Pulmonary artery endothelial cell (primary cell): ENCODE measurements around the gene LGMN. TPM values are rescaled to one million over a fixed set of nuclear protein-coding genes. Genes with fewer than 3 reads are reported as not detected.
"Not testable (repeated sequence)": the region's sequence is repeated elsewhere in the genome, so short reads cannot be mapped to it uniquely, and the experiment has no call there.

ENCODE experiments used
- DNase-seq: peaks from one replicate; pipeline ENCODE4 v3.0.0-alpha.2; 2011; ENCODE audit warnings: low read depth, low spot score
- total RNA-seq: library from RNA; depleted of rRNA; stranded (reverse); fragments of >200 nt; gene quantifications from 2 replicates; pipeline ENCODE4 v1.2.3, GENCODE V29; 2014

The LGMN gene
- total RNA-seq, 1 donor from 2014 or later: 74.0 TPM

GRCh38 chr14:92698393-92698792 lies 50.0 kb downstream of the LGMN start:
- DNase-seq: no peak

- no peak for DNase-seq
Observed at GRCh38 chr14:92696366-92696765, 52.1 kb downstream of the LGMN start.

GRCh38 chr14:92695562-92695961 lies 52.9 kb downstream of the LGMN start:
- DNase-seq: no peak

- DNase-seq: no peak
Observed at GRCh38 chr14:92694807-92695206, 53.6 kb downstream of the LGMN start.

- DNase-seq: no peak
Observed at GRCh38 chr14:92693998-92694795, 54.2 kb downstream of the LGMN start.

- DNase-seq: no peak
Observed at GRCh38 chr14:92692822-92693226, 55.6 kb downstream of the LGMN start.

- DNase-seq: no peak
Observed at GRCh38 chr14:92690171-92691011, 58.0 kb downstream of the LGMN start.

- DNase-seq: no peak
Observed at GRCh38 chr14:92688434-92689375, 59.7 kb downstream of the LGMN start.

- DNase-seq: no peak
Observed at GRCh38 chr14:92687681-92688433, 60.6 kb downstream of the LGMN start.

GRCh38 chr14:92686900-92687427 lies 61.5 kb downstream of the LGMN start:
- DNase-seq: no peak

GRCh38 chr14:92686411-92686899 lies 62.0 kb downstream of the LGMN start:
- DNase-seq: no peak

GRCh38 chr14:92685784-92686355 lies 62.6 kb downstream of the LGMN start:
- no peak for DNase-seq

GRCh38 chr14:92684801-92685560 lies 63.4 kb downstream of the LGMN start:
- no peak for DNase-seq

- no peak for DNase-seq
Observed at GRCh38 chr14:92683041-92683440, 65.4 kb downstream of the LGMN start.

GRCh38 chr14:92680781-92681650 lies 67.4 kb downstream of the LGMN start:
- DNase-seq: peak; percentile 33

- DNase-seq: not testable (repeated sequence)
Observed at GRCh38 chr14:92680330-92680729, 68.1 kb downstream of the LGMN start.

- DNase-seq: no peak
Observed at GRCh38 chr14:92679246-92679645, 69.2 kb downstream of the LGMN start.

GRCh38 chr14:92678766-92679165 lies 69.7 kb downstream of the LGMN start:
- no peak for DNase-seq
